ENCODE results near the gene TVP23A.

DNA sequence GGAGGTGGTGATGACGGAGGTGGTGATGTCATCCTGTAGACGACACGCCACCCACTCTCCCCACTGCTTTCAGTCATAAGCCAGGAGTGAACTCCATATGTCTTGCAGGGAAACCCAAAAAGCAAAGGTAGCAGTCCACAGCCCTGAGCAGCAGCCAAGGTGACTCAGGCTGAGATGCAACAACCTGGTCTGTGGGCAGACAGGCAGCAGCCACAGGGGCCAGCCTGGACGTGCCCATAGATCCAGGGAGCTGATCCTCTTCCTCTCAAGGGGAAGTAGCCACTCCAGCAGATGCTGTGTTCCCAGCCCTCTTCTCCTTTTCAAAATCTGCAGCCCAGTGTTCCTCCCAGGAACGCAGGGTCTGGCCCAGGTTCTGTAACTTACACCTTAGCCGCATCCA is 41.1 kb upstream of the TVP23A start:
- TF ChIP-seq, protein P1, sequence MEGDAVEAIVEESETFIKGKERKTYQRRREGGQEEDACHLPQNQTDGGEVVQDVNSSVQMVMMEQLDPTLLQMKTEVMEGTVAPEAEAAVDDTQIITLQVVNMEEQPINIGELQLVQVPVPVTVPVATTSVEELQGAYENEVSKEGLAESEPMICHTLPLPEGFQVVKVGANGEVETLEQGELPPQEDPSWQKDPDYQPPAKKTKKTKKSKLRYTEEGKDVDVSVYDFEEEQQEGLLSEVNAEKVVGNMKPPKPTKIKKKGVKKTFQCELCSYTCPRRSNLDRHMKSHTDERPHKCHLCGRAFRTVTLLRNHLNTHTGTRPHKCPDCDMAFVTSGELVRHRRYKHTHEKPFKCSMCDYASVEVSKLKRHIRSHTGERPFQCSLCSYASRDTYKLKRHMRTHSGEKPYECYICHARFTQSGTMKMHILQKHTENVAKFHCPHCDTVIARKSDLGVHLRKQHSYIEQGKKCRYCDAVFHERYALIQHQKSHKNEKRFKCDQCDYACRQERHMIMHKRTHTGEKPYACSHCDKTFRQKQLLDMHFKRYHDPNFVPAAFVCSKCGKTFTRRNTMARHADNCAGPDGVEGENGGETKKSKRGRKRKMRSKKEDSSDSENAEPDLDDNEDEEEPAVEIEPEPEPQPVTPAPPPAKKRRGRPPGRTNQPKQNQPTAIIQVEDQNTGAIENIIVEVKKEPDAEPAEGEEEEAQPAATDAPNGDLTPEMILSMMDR (IDR thresholded peaks at IDR 0.05) = no peak
- no peak for TF ChIP-seq POLR2A (IDR thresholded peaks at IDR 0.05)

All from Peyer's patch (tissue), 4 donors.